GM19043 (cell line): ENCODE measurements around the gene KLHL6.

Source experiments
- ATAC-seq: cut with Tn5 transposase; IDR thresholded peaks from one replicate; pipeline ENCODE4 v1.9.1; 2021; ENCODE audit warnings: low read depth; ENCODE audit not compliant: unreplicated experiment

KLHL6 gene

GRCh38 chr3:183508821-183509220 lies 46.7 kb downstream of the KLHL6 start:
- no peak for ATAC-seq

GRCh38 chr3:183507551-183507950 lies 48.0 kb downstream of the KLHL6 start:
- ATAC-seq, result no peak

- ATAC-seq, result no peak
Measured at GRCh38 chr3:183506674-183507320, 48.7 kb downstream of the KLHL6 start.

GRCh38 chr3:183504597-183504996 lies 50.9 kb downstream of the KLHL6 start:
- no peak for ATAC-seq

GRCh38 chr3:183503746-183504145 lies 51.8 kb downstream of the KLHL6 start:
- ATAC-seq, result no peak

GRCh38 chr3:183502237-183503181 lies 53.0 kb downstream of the KLHL6 start:
- ATAC-seq, result no peak

- no peak for ATAC-seq
Measured at GRCh38 chr3:183500981-183501704, 54.4 kb downstream of the KLHL6 start.

GRCh38 chr3:183500319-183500718 lies 55.2 kb downstream of the KLHL6 start:
- no peak for ATAC-seq

- ATAC-seq, result no peak
Measured at GRCh38 chr3:183498634-183499033, 56.9 kb downstream of the KLHL6 start.

GRCh38 chr3:183497313-183497712 lies 58.2 kb downstream of the KLHL6 start:
- no peak for ATAC-seq

GRCh38 chr3:183496311-183496710 lies 59.2 kb downstream of the KLHL6 start:
- ATAC-seq, result no peak

GRCh38 chr3:183494341-183494740 lies 61.2 kb downstream of the KLHL6 start:
- ATAC-seq, result no peak

- ATAC-seq, result no peak
Measured at GRCh38 chr3:183493296-183494045, 62.0 kb downstream of the KLHL6 start.

- no peak for ATAC-seq
Measured at GRCh38 chr3:183492849-183493179, 62.7 kb downstream of the KLHL6 start.

- ATAC-seq, result no peak
Measured at GRCh38 chr3:183491923-183492848, 63.3 kb downstream of the KLHL6 start.

GRCh38 chr3:183491109-183491922 lies 64.2 kb downstream of the KLHL6 start:
- ATAC-seq, result no peak

- no peak for ATAC-seq
Measured at GRCh38 chr3:183490653-183491052, 64.9 kb downstream of the KLHL6 start.

GRCh38 chr3:183490211-183490601 lies 65.3 kb downstream of the KLHL6 start:
- ATAC-seq, result no peak
